ENCODE data around the gene OTOP3. TPM values are rescaled to one million over a fixed set of nuclear protein-coding genes. Genes with fewer than 3 reads are reported as not detected.

Gene OTOP3
- total RNA-seq, 6 donors from 2014 or later, result not detected

DNA sequence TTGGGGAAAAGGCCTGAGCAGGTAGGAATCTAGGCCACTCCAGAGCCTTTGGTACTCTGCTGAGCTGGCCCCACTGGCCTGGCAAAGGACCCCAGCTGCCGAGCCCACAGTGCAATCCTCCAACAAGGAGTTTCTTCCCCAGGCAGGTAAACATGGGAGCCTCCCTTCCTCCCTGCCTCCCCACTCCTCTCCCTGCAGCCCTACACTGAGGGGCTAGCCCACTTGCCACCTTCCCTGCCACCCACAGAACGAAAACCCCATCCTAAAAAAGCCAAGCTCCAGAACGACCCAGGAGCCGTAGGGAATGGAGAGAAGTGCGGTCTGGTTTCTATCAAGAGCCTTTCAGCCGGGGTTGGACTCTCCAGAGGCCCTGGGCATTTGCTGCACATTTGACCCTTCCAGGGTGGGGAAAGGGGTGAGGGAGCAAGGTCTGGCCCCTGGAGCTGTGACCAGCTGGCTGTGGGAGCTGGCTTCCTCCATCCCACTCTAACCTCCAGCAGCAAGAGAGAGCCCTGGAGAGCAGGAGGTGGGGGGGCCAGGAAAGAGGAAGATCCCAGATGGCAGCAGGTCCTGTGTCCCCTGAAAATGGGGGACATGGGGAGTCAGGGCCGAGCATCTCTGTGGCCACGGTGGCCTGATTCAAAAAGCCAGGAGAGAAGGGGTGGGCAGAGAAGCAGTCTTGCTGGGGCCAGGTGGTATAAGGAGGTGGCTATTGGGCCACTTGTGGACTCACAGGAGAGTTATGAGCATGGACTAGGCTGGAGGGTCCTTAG is 35.6 kb downstream of the OTOP3 start:
- TF ChIP-seq POLR2A (IDR thresholded peaks at IDR 0.05) (no peak), POLR2AphosphoS5 (IDR thresholded peaks at IDR 0.05) (no peak), EP300 (IDR thresholded peaks at IDR 0.05) (no peak)
- TF ChIP-seq, protein P1, sequence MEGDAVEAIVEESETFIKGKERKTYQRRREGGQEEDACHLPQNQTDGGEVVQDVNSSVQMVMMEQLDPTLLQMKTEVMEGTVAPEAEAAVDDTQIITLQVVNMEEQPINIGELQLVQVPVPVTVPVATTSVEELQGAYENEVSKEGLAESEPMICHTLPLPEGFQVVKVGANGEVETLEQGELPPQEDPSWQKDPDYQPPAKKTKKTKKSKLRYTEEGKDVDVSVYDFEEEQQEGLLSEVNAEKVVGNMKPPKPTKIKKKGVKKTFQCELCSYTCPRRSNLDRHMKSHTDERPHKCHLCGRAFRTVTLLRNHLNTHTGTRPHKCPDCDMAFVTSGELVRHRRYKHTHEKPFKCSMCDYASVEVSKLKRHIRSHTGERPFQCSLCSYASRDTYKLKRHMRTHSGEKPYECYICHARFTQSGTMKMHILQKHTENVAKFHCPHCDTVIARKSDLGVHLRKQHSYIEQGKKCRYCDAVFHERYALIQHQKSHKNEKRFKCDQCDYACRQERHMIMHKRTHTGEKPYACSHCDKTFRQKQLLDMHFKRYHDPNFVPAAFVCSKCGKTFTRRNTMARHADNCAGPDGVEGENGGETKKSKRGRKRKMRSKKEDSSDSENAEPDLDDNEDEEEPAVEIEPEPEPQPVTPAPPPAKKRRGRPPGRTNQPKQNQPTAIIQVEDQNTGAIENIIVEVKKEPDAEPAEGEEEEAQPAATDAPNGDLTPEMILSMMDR (IDR thresholded peaks at IDR 0.05), result no peak
- no peaks in the 10 kb centered on the region for H3K9me3 ChIP-seq
- 56 to 67% methylated on average over 5 to 8 of the region's 8 CpGs for WGBS, 2 donors
- DNase-seq (no peak), ATAC-seq (ENCODE audit: low FRiP score in 2 of 2) (no peak)
- no peaks in the 10 kb centered on the region for H3K36me3 ChIP-seq
- peaks cover 0 to 10% (median 7%) of the 10 kb centered on the region in 4 donors for H3K27me3 ChIP-seq
- H3K4me3 ChIP-seq, result peak overlapping the region; percentile 73 to 91 (median 78)
- H3K4me1 ChIP-seq, result peaks cover 25 to 47% (median 32%) of the 10 kb centered on the region in 4 donors
- peak overlapping the region; percentile 64 to 82 (median 78) for H3K27ac ChIP-seq

GRCh38 chr17:74971842-74972106 is 36.1 kb downstream of the OTOP3 start:
- H3K4me3 ChIP-seq, result peak overlapping the region; percentile 73 to 91 (median 78)
- no peaks in the 10 kb centered on the region for H3K36me3 ChIP-seq
- peak in 1 of 2 donors; percentile 3 for ATAC-seq (ENCODE audit: low FRiP score in 2 of 2)
- H3K27me3 ChIP-seq, result peaks cover 0 to 10% (median 7%) of the 10 kb centered on the region in 4 donors
- H3K27ac ChIP-seq, result peak overlapping the region; percentile 64 to 82 (median 78)
- H3K4me1 ChIP-seq, result peaks cover 25 to 47% (median 32%) of the 10 kb centered on the region in 4 donors
- WGBS, 2 donors, result 23 to 30% methylated on average over 2 to 8 of the region's 9 CpGs
- TF ChIP-seq, protein P1 (IDR thresholded peaks at IDR 0.05), result no peak
- no peak for TF ChIP-seq EP300 (IDR thresholded peaks at IDR 0.05)
- TF ChIP-seq POLR2A (IDR thresholded peaks at IDR 0.05), result no peak
- TF ChIP-seq POLR2AphosphoS5 (IDR thresholded peaks at IDR 0.05), result no peak
- H3K9me3 ChIP-seq, result no peaks in the 10 kb centered on the region
- DNase-seq, result no peak

- ATAC-seq (ENCODE audit: low FRiP score in 2 of 2) (peak; percentile 28 to 83), DNase-seq (peak; percentile 86 to 96)
- H3K4me1 ChIP-seq, result peaks cover 25 to 47% (median 32%) of the 10 kb centered on the region in 4 donors
- TF ChIP-seq, protein P1 (IDR thresholded peaks at IDR 0.05), result no peak
- TF ChIP-seq POLR2AphosphoS5 (IDR thresholded peaks at IDR 0.05), result peak in 1 of 2 donors; percentile 43
- peak in 1 of 4 donors; percentile 51 for TF ChIP-seq POLR2A (IDR thresholded peaks at IDR 0.05)
- H3K27me3 ChIP-seq, result peaks cover 0 to 10% (median 7%) of the 10 kb centered on the region in 4 donors
- H3K9me3 ChIP-seq, result no peaks in the 10 kb centered on the region
- peak within 1 kb of the TSS; percentile 64 to 82 (median 78) for H3K27ac ChIP-seq
- no peaks in the 10 kb centered on the region for H3K36me3 ChIP-seq
- 0 to 1% methylated on average over 22 to 55 of the region's 95 CpGs for WGBS, 2 donors
- peak within 1 kb of the TSS; percentile 73 to 91 (median 78) for H3K4me3 ChIP-seq
Observed at GRCh38 chr17:74972107-74972972, 36.6 kb downstream of the OTOP3 start, which contains the start of gene HID1. TSS of gene HID1 (minus strand) at chr17:74972759. CDS start at chr17:74972656, 103 bp downstream.

DNA sequence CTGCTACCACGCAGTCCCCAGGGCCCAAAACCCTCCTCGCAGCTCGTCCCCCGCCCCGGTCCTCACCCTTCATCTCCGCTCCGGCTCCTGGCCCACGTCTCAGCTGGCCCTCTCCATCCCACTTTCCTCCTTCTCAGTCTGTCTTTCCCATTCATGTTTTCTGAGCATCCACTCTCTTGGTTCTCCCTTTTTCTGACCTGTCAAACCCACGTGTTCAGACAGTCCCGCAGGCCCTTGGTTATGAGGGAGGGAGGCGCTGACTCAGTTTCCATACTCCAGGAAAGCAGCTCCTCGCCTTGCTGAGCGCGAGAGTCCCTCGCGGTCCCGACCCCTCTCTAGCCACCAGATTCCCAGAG is 37.3 kb downstream of the OTOP3 start:
- TF ChIP-seq POLR2AphosphoS5 (IDR thresholded peaks at IDR 0.05) (no peak), EP300 (IDR thresholded peaks at IDR 0.05) (no peak), POLR2A (IDR thresholded peaks at IDR 0.05) (no peak)
- TF ChIP-seq, protein P1 (IDR thresholded peaks at IDR 0.05), result no peak
- ATAC-seq (ENCODE audit: low FRiP score in 2 of 2) (no peak), DNase-seq (no peak)
- Histone ChIP-seq H3K4me1 (peaks cover 25 to 46% (median 32%) of the 10 kb centered on the region in 4 donors), H3K9me3 (no peaks in the 10 kb centered on the region), H3K4me3 (peak overlapping the region; percentile 73 to 91 (median 78)), H3K27ac (peak overlapping the region; percentile 64 to 82 (median 78)), H3K36me3 (no peaks in the 10 kb centered on the region), H3K27me3 (peaks cover 0 to 10% (median 7%) of the 10 kb centered on the region in 4 donors)
- WGBS, 2 donors, result 18 to 22% methylated on average over 17 of the region's 17 CpGs
